Adrenal gland (tissue), 12 donors: ENCODE results near the gene CCDC91. TPM values are rescaled to one million over a fixed set of nuclear protein-coding genes. Genes with fewer than 3 reads are reported as not detected.

Experiments
- DNase-seq, 7 donors: peaks; one replicate each; pipeline ENCODE4 v3.0.0-alpha.2; 2019 to 2020
- H3K27ac ChIP-seq, 5 donors: fragments of 200-600 bp; sonication (generic) in 4 of 5; 1 replicate in 3 of 5; 2 replicates in 2 of 5; pipeline versions ENCODE4 v1.5.1 to v1.8.0; 2016 to 2020; ENCODE audit warnings: mild to moderate bottlenecking in 1 of 5
- H3K27me3 ChIP-seq: fragments of 200-600 bp; 2 replicates; pipeline ENCODE4 v1.8.0; 2021
- H3K36me3 ChIP-seq, 2 donors: fragments of 200-600 bp; replicated peaks in 1 of 2; 1 replicate in 1 of 2; 2 replicates in 1 of 2; pipeline versions ENCODE4 v1.5.1 to v1.8.0; 2018 to 2022
- H3K4me1 ChIP-seq, 2 donors: fragments of 200-600 bp; replicated peaks in 1 of 2; 1 replicate in 1 of 2; 2 replicates in 1 of 2; pipeline versions ENCODE4 v1.5.1 to v1.8.0; 2018 to 2021
- H3K4me3 ChIP-seq, 4 donors: fragments of 200-600 bp; sonication (generic) in 3 of 4; one replicate each; pipeline ENCODE4 v1.5.1; 2016 to 2018
- H3K9me3 ChIP-seq, 3 donors: fragments of 200-600 bp; sonication (generic) in 1 of 3; replicated peaks in 1 of 3; 1 replicate in 2 of 3; 2 replicates in 1 of 3; pipeline versions ENCODE4 v1.5.1 to v1.8.0; 2016 to 2021
- POLR2A ChIP-seq, 2 donors: fragments of 450-650 bp; IDR thresholded peaks; one replicate each; pipeline ENCODE4 v1.6.1; 2017; ENCODE audit warnings: antibody characterized with exemption in 2 of 2, mild to moderate bottlenecking in 2 of 2, moderate library complexity in 1 of 2
- WGBS, 4 donors: extraction: QIAGEN DNeasy Blood & Tissue Kit in 2 of 4; methylation state at CpG; one replicate each; pipeline versions ENCODE4 v1.1.5 to v1.1.7; 2013 to 2017; 5-methylcytosine and 5-hydroxymethylcytosine counted together
- intact Hi-C, 2 donors: fragments of 100-400 bp; cut with DNase I; formaldehyde crosslinking; loops; one replicate each; pipeline versions ENCODE4 v1.14.1 to v1.15.0; 2022 to 2023
- polyA plus RNA-seq, 3 donors: library from polyadenylated mRNA; stranded (reverse); fragments of 200-250 nt in 2 of 3; fragments of 350-450 nt in 1 of 3; fragmentation: Illumina TruSeq in 1 of 3; extraction: RNeasy Lipid Tissue Mini Kit (QIAGEN cat#74804) in 1 of 3; gene quantifications; one replicate each; pipeline ENCODE4 v1.2.3, GENCODE V29; 2013 to 2014
- total RNA-seq, 9 donors: library from RNA; depleted of rRNA in 4 of 9; stranded (reverse); fragments of >200 nt in 4 of 9; fragments of 120-200 nt in 1 of 9; fragmentation: NEBNext Ultra II Directional in 1 of 9; extraction: Animal tissue kit (Norgen Biotek cat#: 25700) in 1 of 9; gene quantifications; one replicate each; pipeline versions ENCODE4 v1.1.0 to v1.2.4, GENCODE V29; 2013 to 2023
- TF ChIP-seq, protein P1 (sequence below), 6 experiments: fragments of 450-650 bp in 4 of 6; fragments of 200-600 bp in 2 of 6; sonication (generic) in 1 of 6; IDR thresholded peaks; 1 replicate in 5 of 6; 2 replicates in 1 of 6; pipeline versions ENCODE4 v1.5.1 to v1.8.0; 2016 to 2021; ENCODE audit warnings: antibody characterized with exemption in 6 of 6, mild to moderate bottlenecking in 2 of 6, moderate library complexity in 1 of 6
- donor health status: healthy with polysubstance abuse.
- donor health status: Bipolar disorder and iron deficiency.
- donor health status: DM: yes; HTN: yes; CAD: no.
- donor health status: DM: no; HTN: no; CAD: no.
- donor health status: DM: no; HTN: no; CAD: no.
- donor health status: DM: yes; HTN: yes; CAD: no.

Gene CCDC91
- total and polyA plus RNA-seq, 12 donors = 9.1 to 56.7 (median 33.1) TPM

- Histone ChIP-seq H3K27me3 (no peaks in the 10 kb centered on the region), H3K4me1 (peaks cover 0 to 3% of the 10 kb centered on the region in 2 donors), H3K27ac (no peak overlapping the region), H3K36me3 (no peaks in the 10 kb centered on the region), H3K4me3 (no peak overlapping the region), H3K9me3 (peaks cover 0 to 5% (median 0%) of the 10 kb centered on the region in 3 donors)
- no peak for DNase-seq
- intact Hi-C loops = no loop called here
- WGBS, 4 donors = 100% methylated on average over 1 of the region's 1 CpG
- TF ChIP-seq POLR2A (IDR thresholded peaks at IDR 0.05) = no peak
- TF ChIP-seq, protein P1, sequence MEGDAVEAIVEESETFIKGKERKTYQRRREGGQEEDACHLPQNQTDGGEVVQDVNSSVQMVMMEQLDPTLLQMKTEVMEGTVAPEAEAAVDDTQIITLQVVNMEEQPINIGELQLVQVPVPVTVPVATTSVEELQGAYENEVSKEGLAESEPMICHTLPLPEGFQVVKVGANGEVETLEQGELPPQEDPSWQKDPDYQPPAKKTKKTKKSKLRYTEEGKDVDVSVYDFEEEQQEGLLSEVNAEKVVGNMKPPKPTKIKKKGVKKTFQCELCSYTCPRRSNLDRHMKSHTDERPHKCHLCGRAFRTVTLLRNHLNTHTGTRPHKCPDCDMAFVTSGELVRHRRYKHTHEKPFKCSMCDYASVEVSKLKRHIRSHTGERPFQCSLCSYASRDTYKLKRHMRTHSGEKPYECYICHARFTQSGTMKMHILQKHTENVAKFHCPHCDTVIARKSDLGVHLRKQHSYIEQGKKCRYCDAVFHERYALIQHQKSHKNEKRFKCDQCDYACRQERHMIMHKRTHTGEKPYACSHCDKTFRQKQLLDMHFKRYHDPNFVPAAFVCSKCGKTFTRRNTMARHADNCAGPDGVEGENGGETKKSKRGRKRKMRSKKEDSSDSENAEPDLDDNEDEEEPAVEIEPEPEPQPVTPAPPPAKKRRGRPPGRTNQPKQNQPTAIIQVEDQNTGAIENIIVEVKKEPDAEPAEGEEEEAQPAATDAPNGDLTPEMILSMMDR (IDR thresholded peaks at IDR 0.05) = no peak
Measured at GRCh38 chr12:28202374-28203130, 12.3 kb downstream of the CCDC91 start.

DNA sequence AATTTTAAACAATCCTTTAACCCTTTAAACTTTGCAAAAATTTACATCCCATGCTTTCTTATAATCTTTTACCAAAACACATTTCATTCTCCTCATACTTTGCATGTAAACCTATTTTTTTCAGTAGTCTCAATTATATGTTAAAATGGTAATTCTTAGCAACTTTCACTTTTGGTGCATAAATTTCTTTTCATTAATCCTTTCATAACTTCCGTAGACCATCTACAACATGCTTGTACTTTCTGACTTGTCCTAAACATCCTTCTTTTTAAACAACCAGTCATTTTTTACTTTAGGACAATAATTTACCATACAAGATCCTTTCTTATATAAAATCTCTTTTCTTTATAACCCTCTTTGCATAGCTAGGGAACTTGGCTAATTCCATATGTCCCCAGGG, 19.5 kb downstream of the CCDC91 start:
- intact Hi-C loops = no loop called here
- H3K27me3 ChIP-seq = no peaks in the 10 kb centered on the region
- no peak overlapping the region for H3K4me3 ChIP-seq
- no peaks in the 10 kb centered on the region for H3K36me3 ChIP-seq
- peaks cover 0 to under 1% (median 0%) of the 10 kb centered on the region in 3 donors for H3K9me3 ChIP-seq
- no peaks in the 10 kb centered on the region for H3K4me1 ChIP-seq
- no peak overlapping the region for H3K27ac ChIP-seq
- no peak for TF ChIP-seq POLR2A (IDR thresholded peaks at IDR 0.05)
- TF ChIP-seq, protein P1 (IDR thresholded peaks at IDR 0.05) = no peak
- no peak for DNase-seq
- 35 to 100% (median 69%) methylated on average over 1 of the region's 1 CpG for WGBS, 4 donors

DNA sequence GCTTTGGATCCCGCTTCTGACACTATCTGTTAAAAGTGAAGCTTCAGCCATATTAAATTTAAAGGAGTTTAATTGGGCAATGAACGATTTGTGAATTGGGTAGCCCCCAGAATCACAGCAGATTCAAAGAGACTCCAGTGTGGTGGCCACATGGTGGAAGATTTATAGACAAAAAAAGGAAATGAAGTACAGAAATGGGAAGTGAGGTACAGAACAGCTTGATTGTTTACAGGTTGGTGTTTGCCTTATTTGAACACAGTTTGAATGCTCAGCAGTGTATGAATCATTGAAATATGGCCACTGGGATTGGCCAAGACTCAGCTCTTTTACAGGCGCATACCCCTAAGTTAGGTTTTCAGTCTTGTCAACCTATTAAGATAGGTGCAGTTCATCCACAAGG, 21.9 kb downstream of the CCDC91 start:
- intact Hi-C loops = no loop called here
- no peak for TF ChIP-seq POLR2A (IDR thresholded peaks at IDR 0.05)
- TF ChIP-seq, protein P1 (IDR thresholded peaks at IDR 0.05) = no peak
- Histone ChIP-seq H3K36me3 (no peaks in the 10 kb centered on the region), H3K4me1 (no peaks in the 10 kb centered on the region), H3K27me3 (no peaks in the 10 kb centered on the region), H3K9me3 (no peaks in the 10 kb centered on the region), H3K27ac (no peak overlapping the region), H3K4me3 (no peak overlapping the region)
- 94 to 98% (median 96%) methylated on average over 3 of the region's 3 CpGs for WGBS, 4 donors
- DNase-seq = no peak

DNA sequence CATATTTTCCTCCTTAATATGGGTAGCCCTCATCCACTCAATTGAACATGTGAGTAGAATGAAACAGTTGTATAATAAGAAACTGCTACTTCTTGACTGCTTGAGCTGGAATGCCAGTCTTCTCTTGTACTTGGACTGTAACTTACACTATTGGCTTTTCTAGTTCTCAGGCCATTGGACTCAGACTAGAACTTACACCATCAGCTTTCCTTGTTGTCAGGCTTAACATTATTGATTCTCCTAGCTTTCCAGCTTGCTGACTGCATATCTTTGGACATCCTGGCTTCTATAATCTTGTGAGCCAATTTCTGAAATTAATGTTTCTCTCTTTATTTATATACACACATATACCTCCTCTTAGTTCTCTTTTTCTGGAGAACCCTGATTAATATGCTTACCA, 24.8 kb downstream of the CCDC91 start:
- Histone ChIP-seq H3K9me3 (peaks cover 0 to 9% (median 0%) of the 10 kb centered on the region in 3 donors), H3K4me1 (no peaks in the 10 kb centered on the region), H3K27me3 (no peaks in the 10 kb centered on the region), H3K27ac (no peak overlapping the region), H3K4me3 (no peak overlapping the region), H3K36me3 (no peaks in the 10 kb centered on the region)
- no peak for TF ChIP-seq POLR2A (IDR thresholded peaks at IDR 0.05)
- TF ChIP-seq, protein P1 (IDR thresholded peaks at IDR 0.05) = no peak
- DNase-seq = no peak
- intact Hi-C loops = no loop called here
